Endothelial cell of hepatic sinusoid (primary cell): ENCODE results near the gene RPTOR.

Experiments
- in situ Hi-C: cut with HindIII; loops from 2 replicates; pipeline ENCODE4 v1.10.0; 2017; ENCODE audit warnings: low sequenced_read_pairs

RPTOR gene

DNA sequence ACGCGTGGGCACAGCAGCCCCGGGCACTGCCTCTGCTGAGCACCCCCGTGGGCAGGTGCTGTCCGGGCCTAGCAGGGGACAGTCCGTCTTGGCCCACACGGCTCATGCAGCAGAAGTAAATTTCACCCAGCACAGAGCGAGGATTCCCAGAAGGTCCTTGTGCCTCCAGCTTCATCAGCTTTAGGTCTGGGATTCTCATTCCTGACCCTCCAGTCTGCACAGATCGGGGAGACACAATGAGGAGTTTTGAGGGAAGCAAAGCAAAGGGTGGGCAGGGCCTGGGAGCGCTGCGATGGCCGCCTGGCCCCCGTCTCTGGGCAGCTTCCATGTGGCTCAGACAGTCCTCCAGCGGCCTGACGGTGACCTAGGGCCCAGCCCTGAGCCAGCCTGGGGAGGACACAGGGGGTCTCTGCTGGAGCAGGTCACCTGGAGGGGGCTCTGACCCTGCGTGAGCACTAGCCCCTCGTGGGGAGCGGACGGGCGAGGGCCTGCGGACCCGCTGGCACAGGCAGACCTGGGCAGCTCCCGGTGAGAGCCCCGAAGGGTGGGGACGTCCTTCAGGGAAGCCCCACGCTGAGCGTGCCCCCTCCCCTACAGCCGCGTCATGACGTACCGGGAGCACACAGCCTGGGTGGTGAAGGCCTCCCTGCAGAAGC lies 416.3 kb downstream of the RPTOR start:
- in situ Hi-C loops = no loop called here

DNA sequence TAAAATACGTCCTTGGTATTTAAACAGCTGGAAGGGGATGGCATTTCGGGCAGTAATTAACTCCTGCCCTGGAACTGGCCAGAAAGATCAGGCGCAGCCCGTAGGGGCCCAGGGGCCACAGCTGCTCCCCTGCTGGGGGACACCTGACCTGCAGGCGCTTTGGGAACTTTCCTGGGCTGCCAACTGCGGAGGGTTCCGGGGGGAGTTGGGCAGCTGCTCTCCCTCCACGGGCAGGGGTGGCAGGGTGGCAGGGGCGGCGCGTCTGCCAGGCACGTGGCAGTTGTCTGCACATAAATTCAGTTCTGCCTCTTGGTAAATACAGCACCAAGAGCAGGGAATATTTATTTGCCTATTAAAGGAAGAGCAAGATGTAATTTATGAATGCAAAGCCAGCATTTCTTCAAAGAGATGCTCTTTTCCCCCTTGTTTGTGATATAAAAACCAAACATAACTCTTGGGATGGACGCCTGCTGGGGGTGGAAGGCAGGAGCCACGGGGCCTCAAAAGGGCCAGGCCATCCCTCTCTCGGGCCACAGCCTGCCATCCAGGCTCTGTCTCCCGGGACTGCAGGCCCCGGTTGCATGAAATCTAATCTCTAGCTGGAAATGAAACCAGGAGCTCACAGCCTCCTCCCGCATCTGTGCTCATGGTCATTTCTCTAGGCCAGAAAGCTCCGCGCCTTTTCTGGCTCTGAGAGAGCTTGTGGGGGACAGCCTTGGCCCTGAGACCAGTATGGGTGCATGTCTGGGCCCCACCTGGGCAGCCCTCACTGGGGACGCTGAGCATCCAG lies 417.1 kb downstream of the RPTOR start:
- in situ Hi-C loops = no loop called here

DNA sequence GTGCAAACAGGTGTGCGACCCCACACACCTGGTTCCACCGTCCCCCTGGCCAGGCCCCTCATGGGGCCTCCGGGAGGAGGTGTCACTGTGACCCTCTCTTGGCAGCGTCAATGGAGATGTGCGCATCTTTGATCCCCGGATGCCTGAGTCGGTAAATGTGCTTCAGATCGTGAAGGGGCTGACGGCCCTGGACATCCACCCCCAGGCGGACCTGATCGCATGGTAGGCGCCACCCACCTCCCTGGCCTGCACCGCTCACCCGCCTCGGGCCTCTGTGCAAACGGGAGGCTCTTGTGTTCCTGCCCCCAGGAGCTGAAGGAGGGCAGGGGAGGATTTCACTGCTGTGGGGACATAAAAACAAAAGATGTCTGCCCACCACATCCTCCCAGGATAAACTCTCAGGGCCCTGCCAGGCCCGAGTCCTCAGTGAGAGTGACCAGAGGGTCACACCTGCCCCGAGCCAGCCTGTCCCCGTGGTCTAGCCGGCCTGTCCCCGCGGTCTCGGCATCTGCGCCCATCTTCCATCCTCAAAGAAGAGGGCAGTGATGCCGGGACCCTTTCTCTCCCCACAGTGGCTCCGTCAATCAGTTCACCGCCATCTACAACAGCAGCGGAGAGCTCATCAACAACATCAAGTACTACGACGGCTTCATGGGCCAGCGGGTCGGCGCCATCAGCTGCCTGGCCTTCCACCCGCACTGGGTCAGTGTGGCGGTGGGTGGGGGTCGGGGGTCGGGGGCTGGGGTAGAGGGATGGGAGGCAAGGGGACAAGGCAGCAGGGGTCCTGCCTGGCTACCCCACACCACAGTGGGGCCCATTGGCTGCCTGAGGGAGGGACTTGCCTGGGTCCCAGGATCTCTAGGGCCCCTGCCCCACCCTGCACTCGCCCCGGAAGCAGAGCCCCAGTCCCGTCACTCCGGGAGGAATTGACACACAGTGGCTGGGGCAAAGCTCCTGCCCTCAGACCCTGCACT lies 418.0 kb downstream of the RPTOR start:
- in situ Hi-C loops = no loop called here

DNA sequence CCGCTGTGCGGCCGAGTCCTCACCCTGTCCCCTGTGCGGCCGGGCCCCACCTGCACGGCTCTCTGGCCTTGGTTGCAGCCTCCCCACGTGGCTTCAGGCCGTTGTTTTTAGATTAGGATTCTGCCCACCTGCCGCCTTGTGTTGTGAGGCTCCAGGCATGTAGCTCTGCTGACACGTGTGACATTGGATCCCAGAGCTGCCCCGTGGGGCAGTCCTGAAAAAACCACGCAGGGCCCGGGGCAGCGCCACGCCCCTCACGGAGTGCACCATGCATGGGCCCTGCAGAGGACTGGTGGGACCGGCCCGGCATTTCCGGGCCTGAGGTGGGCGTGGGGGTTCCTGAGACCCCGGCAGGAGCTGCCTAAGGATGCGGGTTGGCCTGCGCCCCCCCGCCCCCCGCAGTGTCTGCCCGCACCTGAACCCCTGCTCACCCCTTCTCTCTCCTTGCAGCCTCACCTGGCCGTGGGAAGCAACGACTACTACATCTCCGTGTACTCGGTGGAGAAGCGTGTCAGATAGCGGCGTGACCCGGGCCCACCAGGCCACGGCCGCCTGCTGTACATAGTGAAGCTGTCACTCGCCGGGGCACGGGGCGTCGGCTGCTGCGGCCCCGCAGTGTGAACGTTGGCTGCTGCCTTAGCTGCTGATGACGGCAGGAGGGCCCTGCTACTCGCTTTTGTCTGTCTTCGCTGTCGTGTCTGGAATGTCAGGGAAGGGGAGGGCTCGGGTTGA lies 419.3 kb downstream of the RPTOR start:
- in situ Hi-C loops = no loop called here

DNA sequence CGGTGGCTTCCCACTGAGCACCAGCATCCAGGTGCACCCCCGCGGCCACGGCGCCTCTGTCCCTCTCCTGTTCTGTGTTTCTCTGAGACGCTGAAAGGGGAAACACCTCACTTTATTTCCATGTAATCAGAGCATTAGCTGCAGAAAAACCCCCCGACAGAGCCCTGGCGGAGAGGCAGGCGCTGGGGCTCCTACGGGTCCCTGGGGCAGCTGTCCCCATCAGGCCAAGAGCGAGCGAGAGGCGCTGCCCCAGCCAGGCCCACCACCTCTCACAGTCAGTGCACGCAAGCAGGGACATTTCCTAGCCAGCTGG lies 419.9 kb downstream of the RPTOR start:
- in situ Hi-C loops = no loop called here

DNA sequence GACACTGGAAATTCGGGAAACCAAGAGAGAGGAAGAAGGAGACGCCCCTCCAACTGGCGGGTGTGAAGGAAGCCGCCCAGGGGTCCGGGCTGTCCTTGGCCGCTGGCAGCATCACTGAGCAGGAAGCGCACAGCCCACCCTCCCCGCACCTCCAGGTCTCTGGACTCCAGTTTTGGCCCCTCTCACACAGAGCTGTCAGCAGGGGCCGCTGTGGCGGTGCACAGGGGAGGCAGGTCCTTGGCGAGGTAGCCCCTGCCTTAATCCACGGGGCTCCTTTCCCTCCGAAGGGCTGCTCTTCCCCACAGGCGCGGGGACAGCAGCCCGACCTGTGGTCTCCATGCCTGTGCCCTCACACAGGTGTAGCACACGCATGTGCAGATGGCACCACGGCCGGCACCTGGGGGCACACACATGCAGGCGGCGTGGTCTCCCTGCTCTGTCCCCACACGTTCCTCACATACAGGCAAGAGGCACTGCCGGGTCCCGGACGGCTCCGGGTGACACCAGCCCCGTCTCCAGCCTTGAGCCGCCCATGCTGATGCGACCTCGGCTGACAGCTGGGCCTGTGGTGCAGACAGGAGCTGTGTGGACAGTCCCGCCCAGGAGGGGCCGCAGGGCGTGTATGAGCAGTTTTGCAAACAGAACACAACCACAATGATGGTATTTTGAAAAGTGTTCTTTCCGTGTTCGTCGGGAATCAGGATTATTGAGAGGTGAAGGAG lies 420.4 kb downstream of the RPTOR start:
- in situ Hi-C loops = no loop called here

DNA sequence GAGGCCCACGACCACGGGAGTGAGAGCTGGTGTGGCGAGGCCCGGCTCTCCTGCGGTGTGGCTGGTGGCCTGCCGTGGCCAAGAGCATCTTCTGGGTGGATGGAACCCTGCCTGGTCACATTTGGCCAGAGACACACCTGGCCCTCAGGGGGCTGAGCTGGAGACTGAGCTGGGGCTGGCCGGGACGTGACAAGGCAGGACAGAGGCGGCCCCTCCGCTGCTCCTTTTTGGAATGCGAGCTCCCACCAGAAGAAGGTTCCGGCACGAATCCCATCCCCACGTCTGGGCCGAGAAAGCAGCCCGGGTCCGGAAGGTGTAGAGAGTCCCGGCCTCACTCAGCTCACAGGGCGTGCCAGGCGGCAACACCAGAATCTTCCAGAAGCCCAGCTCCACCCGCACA lies 421.0 kb downstream of the RPTOR start:
- in situ Hi-C loops = no loop called here

DNA sequence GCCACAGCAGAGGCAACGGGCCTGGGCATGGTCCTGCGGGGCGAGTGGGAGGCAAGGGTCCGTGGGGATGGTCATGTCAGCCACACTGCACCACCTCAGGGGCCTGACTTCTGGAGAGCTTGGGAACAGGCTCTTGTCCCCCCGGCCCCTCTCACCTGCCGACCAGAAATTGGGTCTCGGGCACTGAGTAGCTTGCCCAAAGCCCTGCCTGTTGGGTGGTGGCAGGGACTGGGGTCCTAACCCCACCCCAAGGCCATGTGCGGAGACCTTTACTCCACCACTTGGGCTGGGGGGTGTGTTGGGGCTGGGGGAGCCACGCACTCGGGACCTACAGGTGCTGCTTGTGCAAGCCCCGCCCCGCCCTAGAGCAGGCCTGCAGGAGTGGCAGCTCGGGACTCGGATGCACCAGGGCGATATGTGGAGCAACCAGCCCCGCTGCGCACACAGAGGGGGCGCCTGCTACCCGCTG lies 422.8 kb downstream of the RPTOR start:
- in situ Hi-C loops = no loop called here

DNA sequence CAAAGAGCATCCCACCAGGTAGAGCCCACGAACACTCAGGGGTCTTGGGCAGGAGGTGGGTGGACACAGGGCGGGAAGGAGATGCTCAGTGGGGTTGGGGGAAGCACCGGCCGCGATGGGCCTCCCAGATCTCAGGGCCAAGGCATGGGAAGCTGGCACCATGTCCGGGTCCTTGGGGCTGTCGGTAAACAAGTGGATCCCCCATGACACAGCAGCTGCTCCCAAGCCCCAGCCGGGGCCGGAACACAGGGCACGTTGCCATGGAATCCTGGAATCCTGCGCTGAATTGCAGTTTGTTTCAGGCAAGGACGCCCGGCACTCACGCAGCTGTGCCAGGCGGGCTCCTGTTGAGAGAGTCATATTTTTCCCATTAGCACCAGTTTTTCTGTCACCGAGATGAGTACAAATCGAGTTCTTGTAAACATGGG lies 424.0 kb downstream of the RPTOR start:
- in situ Hi-C loops = no loop called here

DNA sequence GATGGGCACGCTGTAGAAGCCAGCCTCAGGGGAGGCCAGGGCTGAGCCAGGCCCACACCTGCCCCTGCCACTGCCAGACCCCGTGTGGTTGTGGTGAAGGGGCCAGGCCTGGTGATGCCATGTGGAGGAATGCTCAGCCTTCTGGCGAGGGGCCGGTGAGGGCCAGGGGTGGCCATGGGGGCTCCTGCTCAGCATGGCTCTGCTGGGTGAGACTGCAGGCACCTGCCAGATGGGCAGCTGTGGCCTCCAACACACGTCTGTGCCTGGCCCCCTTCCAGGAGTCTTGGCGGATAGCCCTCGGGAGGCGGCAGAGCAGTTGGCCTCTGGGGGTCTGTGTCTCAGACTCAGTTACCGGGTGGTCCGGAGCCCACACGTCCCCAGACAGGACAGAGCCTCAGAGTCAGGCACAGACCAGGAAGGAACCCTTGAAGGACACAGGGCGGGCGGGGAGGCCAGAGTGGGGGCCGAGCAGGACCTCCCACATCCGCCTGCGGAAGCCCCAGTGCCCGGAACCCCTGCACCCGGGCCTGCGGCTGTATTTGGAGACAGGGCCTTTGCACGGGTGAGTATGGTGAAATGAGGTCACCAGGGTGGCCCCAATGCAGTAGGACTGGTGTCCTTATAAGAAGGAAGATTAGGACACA lies 424.5 kb downstream of the RPTOR start:
- in situ Hi-C loops = no loop called here

DNA sequence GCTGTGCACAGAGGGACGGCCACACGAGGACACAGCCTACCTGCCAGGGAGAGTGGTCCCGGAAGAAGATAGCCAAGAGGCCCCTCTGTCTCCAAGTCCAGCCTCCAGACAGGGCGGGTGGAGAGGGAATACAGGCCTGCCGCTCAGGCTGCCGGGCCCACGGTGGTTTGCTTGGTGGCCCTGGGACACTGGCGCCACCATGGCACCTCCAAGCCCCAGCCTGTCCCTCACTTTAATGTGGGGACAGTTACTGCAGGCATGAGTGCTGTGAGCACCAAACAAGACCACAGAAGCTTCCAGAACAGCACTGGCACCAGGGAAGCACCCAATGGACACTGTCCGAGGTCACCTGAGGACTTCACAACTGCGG lies 425.0 kb downstream of the RPTOR start:
- in situ Hi-C loops = no loop called here

DNA sequence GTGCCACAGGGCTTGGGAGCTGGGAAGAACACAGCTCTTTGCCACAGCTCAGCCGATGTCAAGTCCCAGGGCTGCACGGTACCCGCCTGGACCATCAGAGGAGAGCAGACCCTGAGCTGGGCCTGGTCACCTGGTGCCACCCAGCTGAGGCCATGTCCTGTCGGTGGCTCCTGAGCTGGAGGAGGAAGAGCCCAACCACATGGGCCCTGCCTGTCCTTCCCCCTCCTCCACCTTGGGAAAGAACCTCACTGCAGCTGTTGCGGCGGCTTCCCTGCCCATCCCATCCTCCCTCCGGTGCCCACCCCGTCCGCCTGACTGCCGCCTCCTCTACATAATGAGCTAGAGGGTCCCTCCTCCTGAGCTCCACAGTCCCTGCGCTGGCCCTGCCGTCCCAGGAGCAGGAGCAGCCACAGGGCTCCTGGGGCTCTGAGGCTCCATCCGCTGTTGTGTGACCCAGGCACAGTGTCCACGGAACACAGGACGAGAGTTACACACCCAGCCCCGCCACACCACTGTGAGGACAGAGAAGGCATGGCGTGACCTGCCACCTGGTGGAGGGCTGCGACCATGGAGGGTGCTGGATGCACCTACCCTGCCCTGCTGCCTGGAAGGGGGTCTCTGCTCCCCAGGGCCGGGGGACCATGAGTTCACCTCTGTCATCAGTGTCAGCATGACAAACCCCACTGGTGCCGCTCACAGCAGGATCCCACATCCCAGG lies 425.6 kb downstream of the RPTOR start:
- in situ Hi-C loops = no loop called here

DNA sequence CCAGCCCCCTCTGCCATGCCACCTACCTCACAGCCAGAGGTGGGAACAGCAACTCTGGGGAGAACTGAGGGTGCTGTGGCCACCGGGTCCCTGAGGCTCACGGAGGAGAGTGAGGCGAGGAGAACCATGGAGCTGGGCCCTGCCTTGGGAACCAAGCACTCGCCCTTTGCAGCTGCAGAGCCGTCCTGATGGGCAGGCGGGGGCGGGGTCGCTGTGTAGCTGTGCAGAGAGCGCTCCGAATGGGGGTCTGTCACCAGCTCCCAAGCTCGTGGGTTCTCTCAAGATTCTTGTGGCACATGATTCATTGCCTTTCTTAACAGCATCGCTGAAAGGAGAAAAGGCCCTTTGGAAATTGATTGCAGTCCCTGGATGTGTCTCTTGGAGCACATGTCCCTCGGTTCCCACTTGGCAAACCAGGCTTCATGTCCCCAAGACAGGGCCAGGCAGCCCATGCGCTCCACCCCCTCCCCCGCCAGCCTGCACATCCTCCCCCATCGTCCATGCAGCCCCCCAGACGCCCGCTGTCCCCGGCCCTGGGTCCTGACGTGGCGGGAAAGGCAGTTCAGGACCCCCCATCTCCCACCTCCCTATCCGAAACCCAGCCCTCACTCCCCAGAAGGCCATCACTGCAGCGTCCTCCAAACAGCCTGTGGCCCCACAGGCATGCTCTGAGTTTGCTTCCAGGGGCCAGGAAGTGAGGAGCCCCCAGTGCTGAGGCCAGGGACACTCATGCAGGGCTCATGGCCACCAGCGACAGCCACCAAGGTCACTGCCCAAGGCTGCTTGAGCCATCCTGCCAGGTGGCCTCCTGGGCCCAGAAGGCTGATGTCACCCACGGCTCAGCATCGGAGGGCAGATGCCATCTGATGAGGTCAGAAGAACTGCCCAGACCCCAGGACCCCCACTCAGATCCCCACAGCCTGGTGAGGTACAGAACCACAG lies 426.4 kb downstream of the RPTOR start:
- in situ Hi-C loops = no loop called here

DNA sequence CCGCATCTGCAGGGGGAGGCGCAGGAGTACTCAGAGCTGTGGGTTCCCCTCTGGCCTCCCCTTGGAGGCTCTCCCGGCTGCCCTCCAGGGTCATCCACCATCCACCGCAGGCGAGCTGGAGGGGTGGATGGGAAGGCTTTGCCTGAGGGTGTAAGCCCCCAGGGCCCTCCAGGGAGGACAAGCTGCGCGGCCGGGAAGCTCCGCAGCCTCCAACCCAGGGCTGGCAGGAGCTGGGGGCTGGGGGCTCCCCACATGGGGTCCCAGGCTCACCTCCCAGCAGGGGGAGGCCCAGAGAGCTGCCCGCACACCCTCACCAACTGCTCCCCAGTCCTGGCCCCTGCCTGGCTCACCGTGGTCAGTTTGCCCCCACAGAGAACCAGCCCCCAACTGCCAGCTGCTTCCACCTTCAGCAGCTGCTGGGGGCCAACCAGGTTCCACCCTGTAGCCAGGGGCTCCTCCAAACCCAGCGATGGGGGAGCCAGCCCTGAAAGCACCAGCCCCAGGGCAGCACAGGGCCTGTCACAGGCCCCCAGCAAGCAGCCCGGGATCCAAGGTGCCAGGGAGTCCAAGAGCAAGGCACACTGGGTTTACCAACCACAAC lies 427.2 kb downstream of the RPTOR start:
- in situ Hi-C loops = no loop called here

DNA sequence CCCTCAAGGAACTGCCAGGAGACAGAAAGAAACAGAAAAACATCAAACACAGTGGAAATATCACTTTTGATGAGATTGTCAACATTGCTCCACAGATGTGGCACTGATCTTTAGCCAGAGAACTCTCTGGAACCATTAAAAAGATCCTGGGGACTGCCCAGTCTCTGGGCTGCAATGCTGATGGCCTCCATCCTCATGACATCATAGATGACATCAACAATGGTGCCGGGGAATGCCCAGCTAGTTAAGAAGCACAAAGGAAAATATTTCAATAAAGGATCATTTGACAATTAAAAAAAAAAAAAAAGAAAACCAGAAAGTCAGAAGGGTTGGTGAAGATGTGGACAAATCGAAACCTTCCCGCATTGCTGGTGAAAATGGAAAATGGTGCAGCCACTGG lies 432.1 kb downstream of the RPTOR start:
- in situ Hi-C loops = no loop called here

DNA sequence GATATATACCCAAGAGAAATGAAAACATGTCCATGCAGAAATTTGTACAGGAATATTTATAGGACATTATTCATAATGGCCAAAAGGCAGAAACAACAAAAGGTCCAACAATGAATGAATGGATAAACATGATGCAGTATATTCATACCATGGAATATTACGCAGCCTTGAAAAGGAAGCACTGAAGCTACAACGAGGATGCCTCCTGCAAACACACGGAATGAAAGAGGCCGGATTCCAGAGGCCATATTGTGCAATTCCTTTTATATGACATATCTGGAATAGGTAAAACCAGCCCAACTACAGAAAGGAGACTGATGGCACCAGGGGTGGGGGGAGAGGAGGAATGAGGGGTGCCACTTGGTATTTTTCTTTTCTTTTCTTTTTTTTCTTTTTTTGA lies 432.5 kb downstream of the RPTOR start:
- in situ Hi-C loops = no loop called here
